Calu3 (cell line): ENCODE measurements around the gene GTPBP8. TPM values are rescaled to one million over a fixed set of nuclear protein-coding genes. Genes with fewer than 3 reads are reported as not detected.

ENCODE experiments used
- BruUV-seq: library from RNA; stranded (reverse); fragments of 400-500 nt; replicated peaks from 2 replicates; lab custom pipeline; 2021; lab: Mats Ljungman, UMichigan
- CTCF ChIA-PET: fragments of 300-600 bp; sonication (Branson Sonifier 250); formaldehyde crosslinking; loops from one replicate; lab custom pipeline; 2022; ENCODE audit warnings: antibody characterized with exemption; lab: Charles Lee
- DNase-seq: peaks from one replicate; pipeline ENCODE4 v3.0.0; 2022
- H3K27ac Mint-ChIP-seq: one replicate; pipeline ENCODE4 v1.8.0; 2022; ENCODE audit warnings: mixed read lengths; ENCODE audit not compliant: unreplicated experiment
- H3K27me3 Mint-ChIP-seq: one replicate; pipeline ENCODE4 v1.8.0; 2022; ENCODE audit warnings: mixed read lengths; ENCODE audit not compliant: unreplicated experiment
- H3K36me3 Mint-ChIP-seq: one replicate; pipeline ENCODE4 v1.8.0; 2022; ENCODE audit warnings: mild to moderate bottlenecking, moderate library complexity, mixed read lengths; ENCODE audit not compliant: insufficient read depth, unreplicated experiment
- H3K4me1 Mint-ChIP-seq: one replicate; pipeline ENCODE4 v1.8.0; 2022; ENCODE audit warnings: mild to moderate bottlenecking, low read depth, mixed read lengths; ENCODE audit not compliant: unreplicated experiment
- H3K4me3 Mint-ChIP-seq: one replicate; pipeline ENCODE4 v1.8.0; 2022; ENCODE audit warnings: mild to moderate bottlenecking, low read depth, moderate library complexity, mixed read lengths; ENCODE audit not compliant: unreplicated experiment
- H3K9me3 Mint-ChIP-seq: one replicate; pipeline ENCODE4 v1.8.0; 2022; ENCODE audit warnings: low read depth, mixed read lengths; ENCODE audit not compliant: unreplicated experiment
- intact Hi-C: fragments of 100-400 bp; cut with micrococcal nuclease; formaldehyde crosslinking; loops from one replicate; pipeline ENCODE4 v1.10.0; 2022; ENCODE audit not compliant: unreplicated experiment
- total RNA-seq: library from RNA; stranded (reverse); gene quantifications from 2 replicates; pipeline ENCODE4 v1.2.3, GENCODE V29; 2022
- TF ChIP-seq, protein P1 (sequence below): fragments of 200-600 bp; IDR thresholded peaks from one replicate; pipeline ENCODE4 v1.8.0; 2022; ENCODE audit warnings: antibody characterized with exemption; ENCODE audit not compliant: unreplicated experiment

Gene GTPBP8
- total RNA-seq, 1 experiment from 2014 or later = 8.1 TPM

DNA sequence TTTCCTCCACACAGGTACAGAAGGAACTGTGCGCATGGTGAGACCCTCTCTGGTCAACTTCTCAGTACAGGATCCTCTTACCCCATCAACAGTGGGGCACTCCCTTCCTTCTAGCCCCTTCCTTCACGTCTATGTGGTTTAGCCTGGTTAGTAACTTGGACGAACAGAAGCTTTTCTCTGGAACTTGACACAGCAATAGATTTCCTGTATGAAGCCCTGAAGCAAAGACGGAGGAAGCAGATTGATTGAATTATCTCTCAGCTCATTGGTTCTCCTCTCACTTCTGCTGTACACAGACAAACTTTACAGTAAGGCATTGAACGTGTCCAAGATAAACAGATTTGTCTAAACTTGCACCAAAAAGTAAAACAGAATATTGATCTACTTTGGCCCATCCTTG lies 15.9 kb upstream of the GTPBP8 start, which contains the start of gene CD200R1:
TSS of gene CD200R1 (minus strand) at position 210 of the 400 bp plus-strand sequence. CDS start 246 bp downstream, outside the sequence.
- Mint-ChIP-seq H3K9me3 (no peaks in the 10 kb centered on the region), H3K4me1 (no peaks in the 10 kb centered on the region), H3K36me3 (no peaks in the 10 kb centered on the region), H3K4me3 (no peak within 1 kb of the TSS), H3K27ac (no peak within 1 kb of the TSS), H3K27me3 (peaks cover 14% of the 10 kb centered on the region)
- TF ChIP-seq, protein P1, sequence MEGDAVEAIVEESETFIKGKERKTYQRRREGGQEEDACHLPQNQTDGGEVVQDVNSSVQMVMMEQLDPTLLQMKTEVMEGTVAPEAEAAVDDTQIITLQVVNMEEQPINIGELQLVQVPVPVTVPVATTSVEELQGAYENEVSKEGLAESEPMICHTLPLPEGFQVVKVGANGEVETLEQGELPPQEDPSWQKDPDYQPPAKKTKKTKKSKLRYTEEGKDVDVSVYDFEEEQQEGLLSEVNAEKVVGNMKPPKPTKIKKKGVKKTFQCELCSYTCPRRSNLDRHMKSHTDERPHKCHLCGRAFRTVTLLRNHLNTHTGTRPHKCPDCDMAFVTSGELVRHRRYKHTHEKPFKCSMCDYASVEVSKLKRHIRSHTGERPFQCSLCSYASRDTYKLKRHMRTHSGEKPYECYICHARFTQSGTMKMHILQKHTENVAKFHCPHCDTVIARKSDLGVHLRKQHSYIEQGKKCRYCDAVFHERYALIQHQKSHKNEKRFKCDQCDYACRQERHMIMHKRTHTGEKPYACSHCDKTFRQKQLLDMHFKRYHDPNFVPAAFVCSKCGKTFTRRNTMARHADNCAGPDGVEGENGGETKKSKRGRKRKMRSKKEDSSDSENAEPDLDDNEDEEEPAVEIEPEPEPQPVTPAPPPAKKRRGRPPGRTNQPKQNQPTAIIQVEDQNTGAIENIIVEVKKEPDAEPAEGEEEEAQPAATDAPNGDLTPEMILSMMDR = no peak
- no peak for DNase-seq
- CTCF ChIA-PET = interaction anchor here (0.6 kb wide), 1 partner anchor 29 kb away, joined by 3 read pairs; no protein-coding TSS in a partner anchor
- no TSS peak for BruUV-seq
- intact Hi-C loops = no loop called here

DNA sequence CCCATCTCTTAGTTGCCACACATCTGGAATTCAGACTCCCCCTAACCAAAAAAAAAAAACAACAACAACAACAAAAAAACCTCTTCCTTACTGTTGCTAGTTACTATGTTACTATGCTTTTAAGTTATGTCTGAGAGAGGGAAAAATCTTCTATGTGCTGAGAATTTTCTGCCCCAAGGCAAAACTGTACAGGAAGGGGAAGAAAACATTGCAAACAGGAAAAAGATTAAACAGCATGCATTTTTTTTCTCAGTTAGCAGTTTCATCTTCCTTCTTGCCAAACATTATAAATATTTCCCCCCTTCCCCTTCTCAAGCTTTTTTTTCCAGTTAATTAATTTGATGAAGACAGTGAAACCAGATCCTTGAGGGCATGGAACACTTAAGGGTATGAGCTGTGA lies 14.8 kb upstream of the GTPBP8 start:
- Mint-ChIP-seq H3K27ac (no peak overlapping the region), H3K27me3 (peaks cover 14% of the 10 kb centered on the region), H3K4me3 (no peak overlapping the region), H3K36me3 (no peaks in the 10 kb centered on the region), H3K4me1 (no peaks in the 10 kb centered on the region), H3K9me3 (no peaks in the 10 kb centered on the region)
- intact Hi-C loops = no loop called here
- no peak for DNase-seq
- TF ChIP-seq, protein P1 = no peak
- CTCF ChIA-PET = no interaction called here
- no TSS peak for BruUV-seq

DNA sequence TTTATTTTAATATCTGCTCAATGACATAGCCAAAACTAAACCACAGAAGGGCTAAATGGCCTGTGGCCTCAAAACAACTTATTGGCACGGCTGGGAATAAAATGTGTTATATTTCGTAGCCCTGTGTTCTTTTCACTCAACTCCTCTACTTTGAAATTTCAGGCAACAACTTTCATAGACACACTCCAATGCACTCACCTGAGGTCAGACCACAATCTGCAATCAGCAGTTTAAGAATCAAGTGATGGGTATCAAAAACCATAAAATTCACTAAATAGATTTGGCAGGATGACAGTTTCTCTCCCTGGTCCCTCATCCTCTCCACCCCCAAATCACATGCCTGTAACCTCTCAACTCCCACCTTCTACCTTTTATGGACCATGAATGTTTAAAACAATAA lies 13.8 kb upstream of the GTPBP8 start:
- TF ChIP-seq, protein P1 = no peak
- Mint-ChIP-seq H3K9me3 (no peaks in the 10 kb centered on the region), H3K4me3 (no peak overlapping the region), H3K4me1 (no peaks in the 10 kb centered on the region), H3K27ac (no peak overlapping the region), H3K36me3 (no peaks in the 10 kb centered on the region), H3K27me3 (peaks cover 5% of the 10 kb centered on the region)
- DNase-seq = no peak
- CTCF ChIA-PET = no interaction called here
- intact Hi-C loops = no loop called here
- BruUV-seq = no TSS peak

DNA sequence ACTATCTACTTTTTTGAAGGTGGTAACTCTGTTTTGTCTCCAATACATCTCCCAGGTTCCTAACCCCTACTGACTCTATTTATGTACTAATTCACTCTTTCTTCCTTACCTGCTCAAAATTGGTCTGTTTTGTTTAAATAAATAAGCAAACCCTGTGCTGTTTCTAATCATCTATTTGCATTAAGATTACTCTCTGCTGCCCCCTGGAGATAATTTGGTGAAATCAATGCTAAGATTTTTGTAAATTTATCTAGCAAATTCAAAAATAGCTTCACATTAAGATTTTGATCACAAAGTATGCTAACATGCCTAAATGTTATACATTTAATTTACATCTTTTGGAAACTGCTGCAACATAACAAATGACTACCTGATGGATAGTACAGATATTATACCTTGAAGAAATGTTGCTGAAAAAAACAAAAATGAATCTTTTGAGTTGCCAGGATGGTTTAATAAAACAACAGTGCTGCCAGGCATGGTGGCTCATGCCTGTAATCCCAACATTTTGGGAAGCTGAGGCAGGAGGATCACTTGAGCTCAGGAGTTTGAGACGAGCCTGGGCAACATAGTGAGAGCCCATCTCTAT lies 11.4 kb upstream of the GTPBP8 start:
- TF ChIP-seq, protein P1 = peak; percentile 42
- intact Hi-C loops = loop anchor here (1.0 to 2.0 kb wide), 2 partner anchors 337 to 397 kb away; no protein-coding TSS in a partner anchor
- Mint-ChIP-seq H3K36me3 (no peaks in the 10 kb centered on the region), H3K4me1 (no peaks in the 10 kb centered on the region), H3K4me3 (no peak overlapping the region), H3K9me3 (no peaks in the 10 kb centered on the region), H3K27me3 (no peaks in the 10 kb centered on the region), H3K27ac (no peak overlapping the region)
- no TSS peak for BruUV-seq
- CTCF ChIA-PET = interaction anchor here (0.6 to 1.5 kb wide), 9 partner anchors 157 to 338 kb away, joined by 3 to 12 read pairs (median 4); no protein-coding TSS in a partner anchor
- DNase-seq = peak; percentile 4
